Panc1 (cell line): ENCODE measurements around the gene TINAGL1. TPM values are rescaled to one million over a fixed set of nuclear protein-coding genes. Genes with fewer than 3 reads are reported as not detected.

Source experiments
- ATAC-seq: fragments of 200-7000 bp; cut with Tn5 transposase; 2 replicates; pipeline ENCODE4 v1.9.1; 2020; ENCODE audit warnings: mild to moderate bottlenecking, moderate library complexity
- BruUV-seq: library from RNA; stranded (reverse); fragments of 400-500 nt; replicated peaks from 2 replicates; lab custom pipeline; 2021; lab: Mats Ljungman, UMichigan
- CTCF ChIA-PET: fragments of 300-600 bp; sonication (Branson Sonifier 250); formaldehyde crosslinking; loops from one replicate; lab custom pipeline; 2022; ENCODE audit warnings: antibody characterized with exemption; lab: Charles Lee
- POLR2A ChIA-PET: fragments of 300-600 bp; sonication (Branson Sonifier 250); formaldehyde crosslinking; loops from one replicate; lab custom pipeline; 2022; ENCODE audit warnings: antibody characterized with exemption; lab: Charles Lee
- DNase-seq: peaks from one replicate; pipeline ENCODE4 v3.0.0-alpha.2; 2010; ENCODE audit warnings: low read depth, low spot score
- H3K27ac ChIP-seq: 2 replicates; pipeline ENCODE4 v1.5.1; 2011; ENCODE audit warnings: mild to moderate bottlenecking, low read length, inconsistent platforms
- H3K27me3 ChIP-seq: fragments of 200-500 bp; sonication (Bioruptor generic); 2 replicates; pipeline ENCODE4 v1.6.0; 2014; ENCODE audit warnings: low read length, inconsistent platforms; ENCODE audit not compliant: control insufficient read depth, insufficient read depth
- H3K36me3 ChIP-seq: fragments of 200-500 bp; sonication (Bioruptor generic); 2 replicates; pipeline ENCODE4 v1.5.1; 2014; ENCODE audit warnings: inconsistent platforms, mild to moderate bottlenecking, low read length, moderate library complexity; ENCODE audit not compliant: control insufficient read depth, insufficient read depth
- H3K4me1 ChIP-seq: 2 replicates; pipeline ENCODE4 v1.5.1; 2011; ENCODE audit warnings: inconsistent platforms, mild to moderate bottlenecking, low read length, moderate library complexity; ENCODE audit not compliant: control insufficient read depth, insufficient read depth
- H3K4me3 ChIP-seq, 2 experiments: 2 replicates each; pipeline ENCODE4 v1.5.1; 2011 to 2012; ENCODE audit warnings: low read depth in 2 of 2, low read length in 2 of 2, mild to moderate bottlenecking in 2 of 2, inconsistent platforms in 1 of 2, moderate library complexity in 1 of 2
- H3K9me3 ChIP-seq: fragments of 200-500 bp; sonication (Bioruptor generic); 2 replicates; pipeline ENCODE4 v1.5.1; 2014; ENCODE audit warnings: low read depth, mild to moderate bottlenecking, inconsistent platforms, low read length, moderate library complexity; ENCODE audit not compliant: control insufficient read depth, insufficient read depth
- CTCF ChIP-seq: fragments of 450-650 bp; IDR thresholded peaks from 2 replicates; pipeline ENCODE4 v1.5.1; 2017; ENCODE audit warnings: mild to moderate bottlenecking
- POLR2AphosphoS5 ChIP-seq: IDR thresholded peaks from 2 replicates; pipeline ENCODE4 v1.6.1; 2012; ENCODE audit warnings: mild to moderate bottlenecking, low read depth, low read length, moderate library complexity
- REST ChIP-seq, 2 experiments: IDR thresholded peaks; 2 replicates each; pipeline ENCODE4 v1.6.1; 2011 to 2012; ENCODE audit warnings: low read depth in 2 of 2, control low read depth in 1 of 2, low read length in 1 of 2, mild to moderate bottlenecking in 1 of 2, moderate library complexity in 1 of 2; ENCODE audit not compliant: insufficient read depth in 1 of 2
- SIN3A ChIP-seq: IDR thresholded peaks from 2 replicates; pipeline ENCODE4 v1.6.1; 2012; ENCODE audit warnings: low read depth, mild to moderate bottlenecking, low read length, moderate library complexity, borderline replicate concordance; ENCODE audit not compliant: insufficient read depth
- TCF7L2 ChIP-seq: IDR thresholded peaks from 2 replicates; pipeline ENCODE4 v1.6.1; 2011; ENCODE audit warnings: mild to moderate bottlenecking, low read depth, low read length, inconsistent platforms
- in situ Hi-C: cut with HindIII; loops from 2 replicates; pipeline ENCODE4 v1.10.0; 2016; ENCODE audit warnings: low sequenced_read_pairs, low pct_unique_long_range_greater_than_20kb
- intact Hi-C: fragments of 100-400 bp; cut with micrococcal nuclease; formaldehyde crosslinking; loops from one replicate; pipeline ENCODE4 v1.10.0; 2022; ENCODE audit not compliant: unreplicated experiment
- total RNA-seq: library from RNA; stranded (reverse); gene quantifications from one replicate; pipeline ENCODE4 v1.2.1, GENCODE V29; 2021; ENCODE audit not compliant: unreplicated experiment

Gene TINAGL1
- total RNA-seq, 1 experiment from 2014 or later: 6.1 TPM

GRCh38 chr1:31620631-31621497 lies 44.5 kb downstream of the TINAGL1 start:
- intact Hi-C loops (no loop called here), in situ Hi-C loops (no loop called here)
- CTCF ChIA-PET: interaction anchor here (0.6 kb wide), 1 partner anchor 169 kb away, joined by 4 read pairs; no protein-coding TSS in a partner anchor
- H3K4me3 ChIP-seq: no peak overlapping the region
- BruUV-seq: no TSS peak
- TF ChIP-seq CTCF (no peak), SIN3A (no peak), REST (IDR thresholded peaks at IDR 0.05; ENCODE audit: insufficient read depth in 1 of 2, low read depth in 2 of 2, low read length in 1 of 2) (no peak)
- peaks cover 5% of the 10 kb centered on the region for H3K27me3 ChIP-seq
- no peaks in the 10 kb centered on the region for H3K36me3 ChIP-seq
- DNase-seq (no peak), ATAC-seq (no peak)
- POLR2A ChIA-PET: no interaction called here
- no peaks in the 10 kb centered on the region; the same call in 1 of the 2 replicates for H3K4me1 ChIP-seq
- H3K27ac ChIP-seq: no peak overlapping the region
- H3K9me3 ChIP-seq: no peaks in the 10 kb centered on the region

- ATAC-seq: no peak
- Histone ChIP-seq H3K9me3 (no peaks in the 10 kb centered on the region), H3K27ac (no peak overlapping the region), H3K4me3 (no peak overlapping the region), H3K27me3 (peaks cover 5% of the 10 kb centered on the region), H3K36me3 (no peaks in the 10 kb centered on the region), H3K4me1 (no peaks in the 10 kb centered on the region; the same call in 1 of the 2 replicates)
- DNase-seq: no peak
- ChIA-PET POLR2A (no interaction called here), CTCF (interaction anchor here (0.6 kb wide), 1 partner anchor 168 kb away, joined by 4 read pairs; no protein-coding TSS in a partner anchor)
- in situ Hi-C loops: no loop called here
- TF ChIP-seq TCF7L2 (no peak), CTCF (no peak), POLR2AphosphoS5 (no peak), REST (IDR thresholded peaks at IDR 0.05; ENCODE audit: insufficient read depth in 1 of 2, low read depth in 2 of 2, low read length in 1 of 2) (no peak), SIN3A (no peak)
- no TSS peak for BruUV-seq
- intact Hi-C loops: no loop called here
Observed at GRCh38 chr1:31621498-31621820, 45.1 kb downstream of the TINAGL1 start.
